Subcutaneous adipose tissue (tissue), 4 donors: ENCODE measurements around the gene WDR93. TPM values are rescaled to one million over a fixed set of nuclear protein-coding genes. Genes with fewer than 3 reads are reported as not detected.

Experiments used
- CTCF ChIP-seq: fragments of 450-650 bp; IDR thresholded peaks from one replicate; pipeline ENCODE4 v1.5.1; 2016; ENCODE audit warnings: low read depth, mild to moderate bottlenecking, control low read depth, antibody characterized with exemption, moderate library complexity
- total RNA-seq, 4 donors: library from RNA; depleted of rRNA; stranded (reverse); fragments of >200 nt; gene quantifications; one replicate each; pipeline ENCODE4 v1.1.0, GENCODE V29; 2016

Gene WDR93
- total RNA-seq, 4 donors from 2014 or later, result 0.57 to 1.8 (median 0.85) TPM; not detected in 1

DNA sequence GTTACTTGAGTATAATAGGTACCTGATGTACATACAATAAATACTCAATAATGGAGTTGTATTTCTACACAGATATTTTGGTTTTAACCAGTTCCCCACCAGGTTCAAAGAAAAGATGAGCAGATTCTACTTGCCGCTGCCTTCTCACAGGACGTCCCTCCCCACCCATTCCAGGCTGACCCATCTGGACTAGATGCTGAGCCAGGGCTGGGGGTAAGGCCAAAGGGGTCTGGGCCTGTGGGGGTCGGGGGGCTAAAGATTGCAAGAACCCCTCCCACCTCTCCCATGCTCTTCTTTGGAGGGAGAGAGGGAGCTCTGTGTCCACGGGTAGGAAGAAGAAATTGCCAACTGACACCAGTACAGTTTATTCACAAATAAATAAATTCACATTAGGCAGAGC lies 58.9 kb downstream of the WDR93 start:
- TF ChIP-seq CTCF, result no peak

DNA sequence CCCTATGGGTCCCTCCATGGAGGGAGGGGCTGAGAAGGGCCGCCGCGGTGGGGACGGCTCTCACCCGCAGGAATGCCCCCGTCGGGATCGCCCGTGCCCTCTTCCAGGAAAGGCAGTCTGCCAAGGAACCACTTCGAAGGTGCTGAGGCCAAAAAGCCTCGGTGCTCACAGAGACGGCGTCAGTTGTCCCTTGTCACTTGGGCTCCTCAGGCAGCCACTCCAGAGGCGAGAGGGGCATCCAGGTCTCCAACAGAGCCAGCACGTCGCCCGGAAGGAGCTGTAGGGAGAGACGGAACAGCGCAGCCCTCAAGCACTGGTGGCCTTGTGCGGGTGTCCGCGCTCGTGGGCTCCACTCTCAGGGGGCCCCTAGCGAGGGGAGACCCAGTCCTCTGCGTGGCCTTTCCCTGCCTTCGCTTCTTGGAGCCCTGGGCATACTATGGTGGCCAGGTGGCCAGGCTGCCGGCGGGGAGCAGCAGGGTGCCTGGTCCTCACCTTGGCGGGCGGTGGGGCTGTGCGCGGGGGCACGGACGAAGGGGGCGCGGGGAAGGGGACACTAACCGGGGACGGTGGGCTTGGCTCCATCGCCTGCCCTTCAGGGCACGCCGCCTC lies 59.4 kb downstream of the WDR93 start:
- TF ChIP-seq CTCF, result no peak

DNA sequence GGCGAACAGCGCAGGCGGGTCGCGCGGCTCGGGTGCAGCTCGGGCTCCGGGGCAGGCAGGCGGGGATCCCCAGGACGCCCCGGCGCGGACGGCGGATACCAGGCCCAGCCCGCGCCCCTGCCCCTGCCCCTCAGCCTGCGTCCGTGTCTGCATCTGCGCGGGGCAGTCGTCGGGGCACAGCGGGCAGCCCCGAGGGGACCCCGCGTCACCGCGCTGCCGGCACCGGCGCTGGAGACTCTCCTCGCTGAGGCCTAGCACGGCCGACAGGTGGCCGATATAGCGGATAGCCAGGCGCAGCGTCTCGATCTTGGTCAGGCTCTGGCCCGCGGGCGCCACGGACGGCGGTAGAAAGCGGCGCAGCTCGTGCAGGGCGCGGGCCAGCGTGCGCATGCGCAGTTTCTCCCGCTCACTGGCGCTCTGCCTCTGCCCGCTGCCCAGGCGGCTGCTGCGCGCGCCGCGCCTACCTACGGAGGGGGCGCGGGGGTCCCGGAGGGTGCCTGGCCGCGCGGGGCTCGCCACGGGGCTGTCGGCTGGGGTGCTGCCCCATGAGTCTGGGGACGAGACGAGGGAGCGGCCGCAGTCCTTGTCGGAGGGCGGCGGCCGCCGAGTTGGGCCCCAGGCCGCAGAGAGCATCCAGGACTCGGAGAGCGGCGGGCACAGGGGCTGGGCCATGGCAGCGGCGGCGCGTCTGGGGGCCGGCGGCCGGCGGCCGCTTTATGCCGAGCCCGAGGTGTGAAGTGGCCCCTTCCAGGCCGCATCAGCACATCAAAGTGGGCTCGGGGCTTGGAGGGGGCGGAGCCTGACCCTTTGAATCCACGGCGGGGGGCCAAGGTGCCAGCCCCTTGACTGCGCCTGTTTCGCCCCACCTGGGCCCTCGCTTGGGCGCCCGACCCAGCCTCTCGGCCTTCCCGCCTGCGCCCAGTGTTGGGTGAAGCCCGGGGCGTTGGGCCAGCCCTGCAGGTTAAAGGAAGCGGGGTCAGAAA lies 60.2 kb downstream of the WDR93 start, which contains the start of gene MESP1:
MESP1 (minus strand) TSS at position 690 of the 983 bp plus-strand sequence; CDS start at position 672, 18 bp downstream.
- no peak for TF ChIP-seq CTCF

- no peak for TF ChIP-seq CTCF
These were observed 61.1 kb downstream of the WDR93 start for GRCh38 chr15:89751748-89752147.

GRCh38 chr15:89753855-89754254 lies 63.2 kb downstream of the WDR93 start:
- TF ChIP-seq CTCF, result no peak

DNA sequence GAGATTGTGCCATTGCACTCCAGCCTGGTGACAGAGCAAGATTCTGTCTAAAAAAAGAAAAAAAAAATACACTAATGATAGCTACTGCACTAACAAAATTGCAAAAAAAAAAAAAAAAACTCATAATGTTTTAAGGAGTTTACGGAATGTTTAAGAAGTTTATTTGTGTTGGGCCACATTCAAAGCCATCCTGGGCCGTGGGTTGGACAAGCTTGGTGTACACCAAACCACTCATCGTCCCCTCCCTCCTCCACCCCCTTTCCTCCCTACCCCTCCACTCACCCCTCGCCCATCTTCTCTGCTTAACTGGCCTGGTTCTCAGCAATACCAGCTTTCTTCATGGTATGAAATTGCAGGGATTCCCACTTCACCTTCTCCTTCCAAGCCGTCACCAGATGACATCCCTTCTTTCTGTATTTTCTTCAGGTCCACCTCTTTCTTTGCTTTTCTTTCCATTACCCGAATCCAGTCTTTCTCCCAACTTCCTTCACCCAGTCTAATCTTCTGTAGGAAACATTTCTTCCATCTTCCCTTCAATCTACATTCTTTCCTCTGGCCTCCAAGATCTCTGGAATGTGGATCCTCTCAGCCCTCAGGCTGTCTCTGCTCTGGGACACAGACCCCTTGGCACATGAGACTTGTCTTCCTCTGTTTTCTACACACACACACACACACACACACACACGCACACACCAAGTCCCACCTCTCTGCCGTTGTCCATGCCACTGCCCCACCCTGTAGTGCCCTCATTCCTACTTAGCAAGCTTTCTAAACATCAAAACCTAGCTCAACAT lies 63.9 kb downstream of the WDR93 start:
- no peak for TF ChIP-seq CTCF
